Fibroblast of gingiva (primary cell): ENCODE data around the gene SLC35B1.

Experiments
- DNase-seq: peaks from one replicate; pipeline ENCODE4 v3.0.0-alpha.2; 2011; ENCODE audit warnings: low read depth

SLC35B1 gene

DNA sequence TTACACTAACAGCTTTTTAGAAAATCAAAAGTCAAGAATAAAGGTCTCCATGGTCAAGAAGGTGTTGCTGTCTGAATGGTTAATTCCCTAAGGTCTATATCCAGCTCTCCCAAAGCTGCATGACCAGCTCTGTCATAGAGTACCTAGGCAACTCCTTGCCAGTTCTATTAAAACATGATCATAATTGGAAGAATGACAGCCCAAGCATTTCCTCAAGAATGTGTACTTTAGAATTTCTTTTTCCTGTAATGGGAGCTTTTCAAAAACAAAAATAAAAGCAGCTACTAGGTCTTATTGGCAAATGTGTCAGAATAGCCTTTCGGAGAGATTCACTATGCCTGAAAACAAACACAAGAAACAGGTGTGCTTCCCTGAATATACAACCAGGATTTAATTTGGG, 37.8 kb downstream of the SLC35B1 start:
- DNase-seq, result no peak

DNA sequence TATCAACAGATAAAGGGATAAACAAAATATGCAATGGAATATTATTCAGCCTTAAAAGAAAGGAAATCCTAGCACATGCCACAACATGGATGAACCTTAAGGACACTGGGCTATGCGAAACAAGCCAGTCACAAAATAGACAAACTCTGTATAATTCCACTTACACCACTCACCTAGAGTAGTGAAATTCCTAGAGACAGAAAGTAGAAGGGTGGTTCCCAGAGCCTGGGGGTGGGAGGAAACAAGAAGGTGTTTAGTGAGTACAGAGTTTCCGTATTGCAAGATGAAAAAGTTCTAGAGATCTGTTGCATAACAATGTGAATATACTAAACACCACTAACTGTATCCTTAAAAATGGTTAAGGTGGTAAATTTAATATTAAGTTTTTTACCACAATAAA, 39.9 kb downstream of the SLC35B1 start:
- DNase-seq, result no peak

GRCh38 chr17:49664706-49665211, 43.0 kb downstream of the SLC35B1 start:
- DNase-seq, result no peak

- DNase-seq, result no peak
Observed at GRCh38 chr17:49659661-49660382, 47.9 kb downstream of the SLC35B1 start.

GRCh38 chr17:49656247-49656646, 51.5 kb downstream of the SLC35B1 start:
- DNase-seq, result no peak
